Skeletal muscle cell (primary cell): ENCODE results near the gene SPEF2.
"Not testable (repeated sequence)": the region's sequence is repeated elsewhere in the genome, so short reads cannot be mapped to it uniquely, and the experiment has no call there.

ENCODE experiments used
- DNase-seq: peaks from one replicate; pipeline ENCODE4 v3.0.0-alpha.2; 2010; ENCODE audit warnings: low read depth
- H3K4me3 ChIP-seq: 2 replicates; pipeline ENCODE4 v1.5.1; 2011; ENCODE audit warnings: low read depth, mild to moderate bottlenecking, control low read depth, low read length, moderate library complexity

SPEF2 gene

DNA sequence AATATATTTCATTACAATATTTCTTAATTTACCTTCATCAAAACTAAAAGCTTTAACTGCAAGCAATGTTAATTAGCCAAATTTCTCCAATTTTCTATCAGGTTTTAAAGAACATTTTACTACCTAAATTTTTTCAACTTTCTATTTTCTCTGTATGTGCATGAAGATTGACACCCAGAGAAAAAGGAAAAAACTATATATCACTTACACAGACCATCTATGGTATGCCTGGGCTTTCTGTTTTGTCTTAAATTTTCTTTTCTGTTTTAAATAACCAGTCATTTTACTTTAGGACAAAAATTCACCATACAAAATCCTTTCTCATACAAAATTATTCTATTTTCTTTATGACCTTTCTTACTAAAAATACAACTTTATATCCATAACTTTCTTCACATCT is 225.2 kb downstream of the SPEF2 start:
- DNase-seq: no peak
- H3K4me3 ChIP-seq: no peak overlapping the region

DNA sequence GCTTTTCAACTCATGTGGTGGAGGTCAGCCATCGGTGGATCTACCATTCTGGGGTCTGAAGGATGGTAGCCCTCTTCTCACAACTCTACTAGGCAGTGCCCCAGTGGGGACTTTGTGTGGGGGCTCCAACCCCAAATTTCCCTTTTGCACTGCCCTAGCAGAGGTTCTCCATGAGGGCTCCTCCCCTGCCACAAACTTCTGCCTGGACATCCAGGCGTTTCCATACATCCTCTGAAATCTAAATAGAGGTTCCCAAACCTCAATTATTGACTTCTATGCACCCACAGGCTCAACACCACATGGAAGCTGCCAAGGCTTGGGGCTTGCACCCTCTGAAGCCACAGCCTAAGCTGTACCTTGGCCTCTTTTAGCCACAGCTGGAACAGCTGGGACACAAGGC is 227.8 kb downstream of the SPEF2 start:
- DNase-seq, H3K4me3 ChIP-seq: not testable (repeated sequence)

DNA sequence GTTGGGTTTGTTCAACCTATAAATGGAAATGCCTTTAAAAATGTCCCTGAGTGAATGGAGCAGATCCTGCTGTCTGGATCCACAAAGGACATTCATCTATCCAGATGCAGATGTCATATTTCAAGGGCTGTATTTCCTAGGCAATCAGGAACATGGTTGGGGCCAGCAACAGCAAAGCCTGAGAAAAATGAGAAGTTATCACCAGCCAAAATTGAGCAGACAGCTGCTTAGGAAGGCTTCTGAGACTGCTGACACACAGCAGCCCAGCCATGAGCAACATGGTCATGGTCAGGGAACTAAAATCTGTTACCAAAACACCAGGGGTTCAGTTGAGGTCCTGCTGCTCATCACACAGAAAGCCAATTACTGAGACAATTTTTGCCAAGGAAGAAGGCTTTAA is 229.8 kb downstream of the SPEF2 start:
- no peak overlapping the region for H3K4me3 ChIP-seq
- DNase-seq: no peak

DNA sequence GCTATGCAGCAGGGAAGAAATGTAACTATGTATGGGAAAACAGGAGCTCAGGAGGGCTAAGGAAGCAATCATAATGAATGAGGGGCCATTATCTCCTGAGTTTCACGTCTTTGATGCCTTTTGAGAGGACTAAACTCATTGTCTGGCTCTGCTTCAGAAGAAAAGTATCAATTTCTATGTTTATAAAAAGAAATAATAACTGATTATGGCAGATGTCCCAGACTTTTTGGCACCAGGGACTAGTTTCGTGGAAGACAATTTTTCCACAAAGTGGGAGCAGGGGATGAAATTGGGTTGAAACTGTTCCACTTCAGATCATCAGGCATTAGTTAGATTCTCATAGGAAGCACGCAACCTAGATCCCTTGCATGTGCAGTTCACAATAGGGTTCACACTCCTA is 230.3 kb downstream of the SPEF2 start:
- DNase-seq: no peak
- no peak overlapping the region for H3K4me3 ChIP-seq

DNA sequence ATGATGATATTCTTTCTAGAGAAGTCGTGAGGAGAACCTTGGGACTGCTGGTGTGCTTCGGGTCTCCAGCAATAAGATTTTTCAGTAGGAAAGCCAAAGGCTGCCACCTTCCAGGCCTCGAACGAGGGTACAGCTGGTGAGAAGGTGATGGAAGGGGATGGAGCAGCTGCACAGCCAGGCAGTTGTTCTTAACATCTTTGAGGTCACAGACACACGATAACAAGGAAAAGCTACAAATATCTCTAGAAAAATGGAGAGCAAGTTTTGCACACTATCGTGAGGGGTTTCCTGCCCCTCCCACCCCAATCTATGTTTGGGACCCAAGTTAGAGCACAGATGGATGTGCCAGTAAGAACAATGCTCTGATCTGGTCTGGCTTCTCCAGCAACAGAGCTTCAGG is 232.2 kb downstream of the SPEF2 start:
- no peak for DNase-seq
- H3K4me3 ChIP-seq: no peak overlapping the region

DNA sequence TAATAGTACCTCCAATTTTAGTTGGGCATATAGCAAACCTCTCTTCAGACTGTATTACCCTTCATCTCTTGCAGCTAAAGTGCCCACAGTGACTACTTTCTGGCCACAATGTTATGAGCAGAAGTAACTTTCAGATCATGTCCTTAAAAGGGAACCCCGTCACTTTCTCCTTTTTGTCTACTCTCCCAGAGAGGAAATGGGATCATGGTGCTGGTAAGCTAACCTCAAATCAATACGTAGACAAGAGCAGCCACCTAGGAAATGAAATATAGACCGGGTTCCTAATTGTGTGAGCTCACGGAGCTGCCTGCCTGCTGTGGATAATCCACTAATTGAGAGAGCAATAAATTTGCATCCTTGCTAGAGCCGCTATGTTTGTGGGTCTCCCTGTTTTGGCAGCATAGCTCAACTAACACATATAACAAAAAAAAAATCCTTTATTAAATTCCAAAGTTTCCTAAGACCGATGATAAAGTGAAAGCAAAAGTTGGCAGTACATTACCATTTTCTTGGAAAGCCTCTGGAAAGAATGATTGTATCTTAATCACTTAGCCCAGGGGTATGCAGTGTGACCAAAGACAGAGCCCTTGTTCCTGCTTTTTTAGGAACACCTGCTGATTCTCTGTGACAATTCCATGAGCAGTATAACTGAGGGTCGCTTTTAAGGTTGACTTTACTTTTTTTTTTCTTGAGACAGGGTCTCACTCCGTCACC is 233.5 kb downstream of the SPEF2 start:
- no peak for DNase-seq
- peak overlapping the region; percentile 24 for H3K4me3 ChIP-seq

DNA sequence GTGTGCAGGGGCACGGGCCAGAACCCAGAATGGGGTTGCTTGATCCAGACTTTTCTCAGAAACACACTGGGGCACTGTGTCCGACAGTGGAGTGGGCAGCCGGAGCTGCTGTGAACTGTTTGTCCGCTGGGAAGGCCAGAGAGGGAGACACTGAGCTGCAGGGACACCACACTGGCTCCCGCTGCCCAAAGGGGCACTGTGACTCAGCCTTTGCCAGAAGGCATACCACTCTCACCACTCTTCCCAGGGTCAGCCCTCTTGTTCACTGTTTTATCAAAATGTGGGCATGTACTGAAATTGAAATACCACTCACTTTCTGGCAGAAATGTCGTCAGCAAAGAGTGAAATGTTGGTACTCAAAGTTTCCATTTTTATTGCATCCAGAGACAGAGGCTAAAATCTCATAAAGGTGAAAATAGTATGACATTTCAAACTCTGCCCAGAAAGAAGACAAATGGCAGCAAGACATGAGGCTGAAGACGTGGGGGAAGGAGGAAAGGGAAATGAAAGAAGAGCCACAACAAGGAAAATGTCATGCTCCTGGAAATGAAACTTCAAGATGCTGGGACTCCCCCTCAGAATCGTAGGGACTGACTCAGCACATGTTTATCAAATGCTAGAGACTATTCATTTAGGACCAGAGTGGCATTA is 234.5 kb downstream of the SPEF2 start:
- DNase-seq: no peak
- no peak overlapping the region for H3K4me3 ChIP-seq

DNA sequence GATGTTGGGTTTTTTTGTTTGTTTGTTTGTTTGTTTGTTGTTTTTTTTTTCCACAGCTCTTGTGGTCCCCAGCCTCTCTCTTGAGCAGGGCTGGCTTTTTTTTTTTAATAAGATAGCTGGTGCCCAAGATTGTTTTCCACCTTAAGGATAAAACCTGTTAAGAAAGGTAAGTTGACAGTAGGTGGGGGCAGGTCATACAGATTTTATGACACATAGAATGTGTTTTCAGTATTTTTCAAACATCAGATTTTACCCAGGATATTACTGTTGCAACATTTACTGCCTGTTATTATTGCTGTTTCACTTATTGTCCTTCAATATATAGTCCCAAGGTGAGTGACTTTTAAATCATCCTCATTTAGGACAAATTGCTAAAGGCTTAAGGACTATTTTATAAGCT is 235.1 kb downstream of the SPEF2 start:
- H3K4me3 ChIP-seq: no peak overlapping the region
- DNase-seq: no peak

DNA sequence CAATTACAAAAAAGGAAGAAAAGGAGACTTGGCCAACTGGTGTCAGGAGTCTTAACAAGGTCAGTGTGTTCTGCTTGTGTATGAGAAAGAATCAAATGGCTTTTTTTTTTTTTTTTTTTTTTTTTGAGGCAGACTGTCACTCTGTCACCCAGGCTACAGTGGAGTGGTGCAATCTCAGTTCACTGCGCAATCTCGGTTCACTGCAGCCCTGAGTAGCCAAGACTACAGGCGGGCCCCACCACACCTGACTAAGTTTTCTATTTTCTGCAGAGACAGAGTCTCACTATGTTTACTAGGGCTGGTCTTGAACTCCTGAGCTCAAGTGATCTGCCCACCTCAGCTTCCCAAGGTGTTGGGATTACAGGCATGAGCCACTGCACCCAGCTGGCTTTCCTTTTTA is 236.0 kb downstream of the SPEF2 start:
- no peak overlapping the region for H3K4me3 ChIP-seq
- no peak for DNase-seq

DNA sequence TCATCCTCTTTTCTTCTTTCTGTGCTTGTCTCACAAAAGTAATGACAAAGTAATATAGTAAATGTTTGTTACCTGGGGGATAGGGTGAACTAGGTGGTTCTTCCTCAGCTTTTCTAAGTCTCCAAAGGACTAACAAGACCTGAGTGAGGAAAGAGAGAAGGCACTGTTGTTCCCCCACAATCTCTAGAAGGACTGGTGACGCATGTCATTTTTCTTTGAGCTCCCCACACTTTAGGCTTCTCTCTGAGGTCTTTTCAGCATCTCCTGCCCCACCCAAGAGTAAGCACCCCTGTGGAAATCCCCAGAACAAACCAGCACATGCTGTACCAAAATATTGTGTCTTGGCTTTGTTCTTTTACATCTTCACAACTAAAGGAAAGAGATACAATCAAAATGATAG is 236.6 kb downstream of the SPEF2 start:
- no peak for DNase-seq

DNA sequence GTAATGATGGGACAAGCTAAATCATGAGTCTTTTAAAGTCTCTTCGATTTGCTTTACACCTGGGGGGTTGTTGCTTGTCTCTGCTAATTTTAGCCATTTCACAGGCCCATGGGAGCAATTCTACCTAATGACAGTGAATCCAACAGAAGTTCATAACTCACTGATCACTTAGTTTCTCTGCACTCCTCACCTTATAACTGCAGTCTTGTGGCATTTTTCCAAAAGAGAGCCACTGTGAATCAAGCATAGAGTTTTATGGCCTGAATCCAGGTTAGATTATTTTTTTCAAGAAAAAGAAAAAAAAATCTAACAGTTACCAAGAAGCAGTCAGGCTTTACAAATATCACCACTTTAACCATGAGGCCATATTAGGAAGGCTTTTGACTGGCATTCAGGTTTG is 237.5 kb downstream of the SPEF2 start:
- no peak overlapping the region for H3K4me3 ChIP-seq
- DNase-seq: no peak

More for the DNA sequence above, 236.6 kb downstream of the SPEF2 start:
- no peak overlapping the region for H3K4me3 ChIP-seq

DNA sequence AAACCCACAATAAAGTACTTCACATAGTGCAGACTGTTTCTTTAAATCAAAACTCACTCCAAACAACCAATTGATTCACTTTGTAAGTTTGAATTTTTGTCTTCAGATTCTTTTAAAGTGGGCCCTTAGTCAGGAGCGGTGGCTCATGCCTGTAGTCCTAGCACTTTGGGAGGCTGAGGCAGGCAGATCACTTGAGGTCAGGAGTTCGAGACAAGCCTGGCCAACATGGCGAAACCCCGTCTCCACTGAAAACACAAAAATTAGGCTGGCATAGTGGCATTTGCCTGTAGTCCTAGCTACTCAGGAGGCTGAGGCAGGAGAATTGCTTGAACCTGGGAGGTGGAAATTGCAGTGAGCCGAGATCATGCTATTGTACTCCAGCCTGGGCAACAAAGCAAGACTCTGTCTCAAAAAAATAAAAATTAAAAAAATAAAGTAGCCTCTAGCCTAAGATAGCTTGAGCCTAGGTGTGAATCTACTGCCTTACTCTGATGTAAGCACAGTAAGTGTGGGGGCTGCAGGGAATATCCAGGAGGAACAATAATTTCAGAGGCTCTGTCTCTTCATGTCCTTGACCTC is 238.6 kb downstream of the SPEF2 start:
- H3K4me3 ChIP-seq, DNase-seq: not testable (repeated sequence)

DNA sequence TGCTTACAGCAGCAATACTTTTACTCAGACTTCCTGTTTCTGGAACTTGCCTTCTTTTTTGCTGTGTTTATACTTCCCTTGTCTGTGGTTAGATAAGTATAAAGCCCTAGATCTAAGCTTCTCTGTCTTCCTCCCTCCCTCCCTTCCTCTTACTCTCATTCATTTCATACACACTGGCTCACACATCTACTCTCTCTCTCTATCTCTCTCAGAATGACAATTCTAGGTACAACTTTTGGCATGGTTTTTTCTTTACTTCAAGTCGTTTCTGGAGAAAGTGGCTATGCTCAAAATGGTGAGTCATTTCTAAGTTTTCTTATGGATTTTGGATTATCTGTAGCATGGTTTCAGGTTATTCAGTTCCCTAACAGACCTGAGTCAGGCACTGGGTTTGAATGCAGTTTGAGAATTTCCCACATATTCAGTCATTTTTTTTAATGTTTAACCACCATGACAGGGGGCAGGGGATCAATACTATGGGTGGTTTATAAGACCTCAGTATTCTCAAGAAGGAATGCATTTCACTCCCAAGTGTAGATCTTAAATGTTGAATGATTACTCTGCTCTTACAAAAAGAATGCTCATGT is 239.2 kb downstream of the SPEF2 start, which contains the start of gene IL7R:
Gene IL7R, plus strand, starts transcription at position 127 of the 587 bp plus-strand sequence. Its CDS starts 87 bp downstream, at position 214.
- DNase-seq: no peak
- H3K4me3 ChIP-seq: no peak within 1 kb of the TSS

DNA sequence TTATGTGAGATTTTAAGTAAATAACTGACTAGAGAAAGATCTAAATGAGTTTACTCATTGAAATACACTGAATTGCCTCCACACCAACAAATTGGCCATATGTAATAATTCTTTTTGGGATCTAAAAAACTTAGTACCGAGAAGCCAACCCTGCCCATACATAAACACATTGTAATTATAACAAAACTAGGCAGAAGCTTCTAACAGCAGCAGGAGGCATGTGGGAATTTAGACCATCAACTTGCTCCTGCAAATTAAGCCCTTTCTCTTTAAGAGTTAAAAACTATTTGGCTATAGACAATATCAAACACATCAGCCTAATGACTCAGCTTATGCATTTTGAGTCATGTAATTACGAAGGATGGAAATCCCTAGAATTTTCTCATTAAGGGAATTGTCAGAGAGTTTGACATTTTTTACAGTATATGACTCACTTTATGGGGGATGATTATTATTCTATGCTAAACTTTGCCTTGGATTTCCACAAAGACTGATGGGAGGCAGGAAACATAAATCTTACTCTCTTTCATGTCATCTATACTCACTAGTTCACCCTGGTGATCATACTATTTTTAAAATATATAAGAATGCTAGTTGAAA is 240.0 kb downstream of the SPEF2 start:
- H3K4me3 ChIP-seq: no peak overlapping the region
- DNase-seq: peak; percentile 54

DNA sequence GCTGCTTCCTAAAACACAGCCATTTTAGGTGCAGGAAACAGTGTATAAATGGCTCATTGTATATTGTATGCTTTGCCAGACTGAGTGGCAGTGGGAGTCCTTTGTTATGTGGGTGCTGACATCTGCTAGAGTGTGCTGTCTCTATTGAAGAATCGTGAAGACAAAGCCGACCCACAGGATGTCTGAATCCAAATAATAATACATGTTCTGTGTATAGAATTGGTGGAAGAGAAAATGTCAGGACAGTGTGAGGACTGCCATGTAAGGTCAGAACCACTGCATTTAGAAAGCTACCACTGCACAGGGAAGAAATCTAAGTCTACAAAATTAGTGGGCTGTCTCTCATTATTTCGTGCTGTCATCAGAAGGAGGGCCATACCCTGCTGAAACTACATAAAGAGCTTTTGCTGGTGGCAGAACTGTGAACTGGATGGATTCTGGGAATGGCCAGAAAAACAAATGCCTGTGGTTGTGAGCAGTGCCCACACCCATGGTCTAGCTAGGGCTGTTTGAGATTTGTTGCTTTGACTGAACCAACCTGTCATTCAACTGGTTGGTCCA is 241.5 kb downstream of the SPEF2 start:
- no peak for DNase-seq
- no peak overlapping the region for H3K4me3 ChIP-seq

DNA sequence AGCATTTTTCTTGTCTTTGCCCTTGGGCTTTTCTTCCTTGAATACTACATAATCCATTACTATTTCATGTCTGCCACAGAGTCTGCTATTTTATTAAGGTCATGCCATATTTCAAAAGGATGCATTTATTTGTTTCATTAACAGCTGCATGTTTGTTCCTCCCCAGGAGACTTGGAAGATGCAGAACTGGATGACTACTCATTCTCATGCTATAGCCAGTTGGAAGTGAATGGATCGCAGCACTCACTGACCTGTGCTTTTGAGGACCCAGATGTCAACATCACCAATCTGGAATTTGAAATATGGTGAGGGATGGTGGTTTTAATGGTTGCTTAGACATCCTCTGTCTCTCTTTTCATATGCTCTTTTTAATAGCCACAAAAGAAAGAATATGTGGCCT is 243.0 kb downstream of the SPEF2 start:
- H3K4me3 ChIP-seq: no peak overlapping the region
- no peak for DNase-seq

DNA sequence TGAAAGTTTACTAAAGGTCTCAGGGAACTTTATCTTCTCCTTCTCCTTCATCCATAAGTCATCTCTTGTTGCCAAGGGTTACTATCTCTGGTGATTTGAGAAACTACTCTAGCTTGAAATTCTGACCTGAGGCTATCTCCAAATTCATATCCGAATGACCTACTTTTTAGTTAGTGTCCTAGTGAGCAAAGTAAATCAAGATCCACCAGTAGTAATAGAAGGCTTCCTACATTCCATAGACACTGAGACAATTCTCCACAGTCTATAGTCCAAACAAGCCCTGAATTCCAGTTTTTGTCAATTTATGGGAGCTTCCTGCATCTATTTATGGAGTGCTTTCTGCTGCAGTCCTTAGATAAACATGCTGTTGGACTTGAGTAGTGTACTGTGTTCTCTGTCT is 244.1 kb downstream of the SPEF2 start:
- DNase-seq: no peak
- no peak overlapping the region for H3K4me3 ChIP-seq

DNA sequence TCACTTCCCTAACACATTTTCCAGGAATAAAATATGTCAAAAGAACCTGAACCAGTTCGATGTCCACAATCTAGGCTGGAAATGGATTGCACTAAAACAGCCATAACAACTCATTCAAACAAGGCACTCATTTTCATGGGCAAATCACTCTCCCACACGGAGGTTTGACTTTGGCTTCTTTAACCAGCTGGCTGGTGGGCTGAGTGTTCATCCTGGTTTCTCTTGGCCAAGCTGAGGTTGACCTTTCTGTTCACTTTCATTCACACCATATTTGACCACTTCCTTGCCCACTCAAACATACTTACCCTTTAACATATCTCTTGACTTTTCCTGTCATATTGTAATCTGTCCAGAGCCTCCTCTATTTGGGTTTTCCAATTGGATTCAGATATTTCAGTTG is 244.5 kb downstream of the SPEF2 start:
- no peak overlapping the region for H3K4me3 ChIP-seq
- DNase-seq: no peak

DNA sequence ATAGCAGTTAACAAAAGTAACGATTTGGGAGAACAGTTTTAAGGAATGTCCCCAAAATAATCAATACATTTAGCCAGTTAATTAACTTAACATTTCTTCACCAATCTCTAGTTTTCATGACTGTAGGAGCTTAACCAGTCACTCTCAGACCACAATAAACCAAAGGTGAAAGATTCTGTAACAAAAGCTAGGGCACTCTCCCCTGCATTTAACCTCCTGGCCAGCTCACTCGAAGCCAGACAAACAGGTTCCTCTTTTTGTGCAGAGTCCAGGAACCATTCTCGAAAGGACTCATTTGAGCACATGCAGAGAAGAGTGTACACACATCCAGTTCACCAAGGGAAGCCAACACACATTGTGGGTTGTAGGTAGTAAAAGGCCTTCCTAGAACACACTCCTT is 245.5 kb downstream of the SPEF2 start:
- no peak for DNase-seq
- no peak overlapping the region for H3K4me3 ChIP-seq
